OCI-LY3 (cell line): ENCODE results near the gene CYTH1.

Experiments used
- H2AFZ ChIP-seq: fragments of 200-600, 300-600 bp; shearing (Covaris generic); 2 replicates; pipeline ENCODE4 v1.6.0; 2014; ENCODE audit warnings: antibody characterized with exemption, low read depth, low read length
- H3K27ac ChIP-seq: fragments of 200-600, 300-600 bp; sonication (generic); 2 replicates; pipeline ENCODE4 v1.5.1; 2014; ENCODE audit warnings: mild to moderate bottlenecking, low read length, moderate library complexity, mixed read lengths
- H3K27me3 ChIP-seq: fragments of 200-600, 300-600 bp; sonication (generic); 2 replicates; pipeline ENCODE4 v1.6.1; 2014; ENCODE audit warnings: low read depth, low read length, mixed read lengths
- H3K36me3 ChIP-seq: fragments of 200-600, 300-600 bp; sonication (generic); replicated peaks from 2 replicates; pipeline ENCODE3; 2014; ENCODE audit warnings: low read depth, low read length, mixed read lengths
- H3K4me1 ChIP-seq: fragments of 300-600, 200-600 bp; sonication (generic); 2 replicates; pipeline ENCODE4 v1.6.1; 2014; ENCODE audit warnings: low read length, mixed read lengths
- H3K4me2 ChIP-seq: fragments of 200-600, 300-600 bp; sonication (generic); 2 replicates; pipeline ENCODE4 v1.6.1; 2014; ENCODE audit warnings: low read length, mixed read lengths
- H3K4me3 ChIP-seq: fragments of 300-600, 200-600 bp; sonication (generic); 2 replicates; pipeline ENCODE4 v1.5.1; 2014; ENCODE audit warnings: antibody characterized with exemption, mild to moderate bottlenecking, low read length, moderate library complexity
- H3K79me2 ChIP-seq: fragments of 300-600, 200-600 bp; shearing (Covaris generic); 2 replicates; pipeline ENCODE4 v1.6.1; 2014; ENCODE audit warnings: mild to moderate bottlenecking, low read length, mixed read lengths
- H3K9ac ChIP-seq: fragments of 300-600, 200-600 bp; shearing (Covaris generic); 2 replicates; pipeline ENCODE4 v1.6.0; 2014; ENCODE audit warnings: mild to moderate bottlenecking, low read length, moderate library complexity
- H3K9me3 ChIP-seq: fragments of 200-600, 300-600 bp; shearing (Covaris generic); 2 replicates; pipeline ENCODE4 v1.6.1; 2014; ENCODE audit warnings: low read length, mixed read lengths; ENCODE audit not compliant: insufficient read depth
- H4K20me1 ChIP-seq: fragments of 200-600, 300-600 bp; sonication (generic); 2 replicates; pipeline ENCODE4 v1.6.1; 2016; ENCODE audit warnings: low read length, mixed read lengths; ENCODE audit not compliant: insufficient read depth
- CTCF ChIP-seq: fragments of 200-600, 300-600 bp; sonication (generic); IDR thresholded peaks from 2 replicates; pipeline ENCODE4 v1.5.1; 2014; ENCODE audit warnings: antibody characterized with exemption, low read length, low read depth
- EZH2phosphoT487 ChIP-seq: fragments of 200-600 bp; shearing (Covaris generic); IDR thresholded peaks from 2 replicates; pipeline ENCODE4 v1.6.1; 2018; ENCODE audit warnings: antibody characterized with exemption, mixed run types, low read depth

The CYTH1 gene

DNA sequence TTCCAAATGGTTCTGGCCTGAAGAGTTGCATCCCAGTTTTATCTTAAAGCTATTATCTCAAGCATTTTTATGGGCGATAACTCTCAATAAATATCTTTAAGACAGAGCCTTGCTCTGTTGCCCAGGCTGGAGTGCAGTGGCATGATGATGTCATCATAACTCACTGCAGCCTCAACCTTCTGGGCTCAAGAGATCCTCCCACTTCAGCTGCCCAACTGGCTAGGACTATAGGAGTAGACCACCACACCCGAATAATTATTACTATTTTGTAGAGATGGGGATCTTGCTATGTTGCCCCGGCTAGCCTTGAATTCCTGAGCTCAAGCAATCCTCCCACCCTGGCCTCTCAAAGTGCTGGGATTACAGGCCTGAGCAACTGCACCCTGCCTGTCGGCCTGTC lies 26.1 kb upstream of the CYTH1 start:
- H3K27me3 ChIP-seq, result no peaks in the 10 kb centered on the region
- no peak overlapping the region for H3K4me3 ChIP-seq
- H3K4me1 ChIP-seq, result no peaks in the 10 kb centered on the region
- H3K79me2 ChIP-seq, result peaks cover 13% of the 10 kb centered on the region; the same call in 1 of the 2 replicates
- no peak overlapping the region for H3K9ac ChIP-seq
- H3K27ac ChIP-seq, result no peak overlapping the region
- H3K4me2 ChIP-seq, result no peak overlapping the region
- H3K9me3 ChIP-seq, result no peaks in the 10 kb centered on the region
- TF ChIP-seq CTCF (no peak), EZH2phosphoT487 (no peak)
- H2AFZ ChIP-seq, result no peak overlapping the region
- H4K20me1 ChIP-seq, result no peaks in the 10 kb centered on the region
- peaks cover 67% of the 10 kb centered on the region for H3K36me3 ChIP-seq

GRCh38 chr17:78806451-78806850 lies 24.4 kb upstream of the CYTH1 start:
- Histone ChIP-seq H3K79me2 (peaks cover 16% of the 10 kb centered on the region; the same call in 1 of the 2 replicates), H2AFZ (no peak overlapping the region), H4K20me1 (no peaks in the 10 kb centered on the region; the same call in 1 of the 2 replicates), H3K4me2 (no peak overlapping the region), H3K9ac (no peak overlapping the region), H3K9me3 (no peaks in the 10 kb centered on the region), H3K4me3 (no peak overlapping the region), H3K4me1 (no peaks in the 10 kb centered on the region), H3K27ac (no peak overlapping the region), H3K27me3 (no peaks in the 10 kb centered on the region), H3K36me3 (peaks cover 72% of the 10 kb centered on the region)
- TF ChIP-seq EZH2phosphoT487, result no peak
- no peak for TF ChIP-seq CTCF

- TF ChIP-seq EZH2phosphoT487 (no peak), CTCF (no peak)
- H4K20me1 ChIP-seq, result no peaks in the 10 kb centered on the region; the same call in 1 of the 2 replicates
- peaks cover 17% of the 10 kb centered on the region; the same call in 1 of the 2 replicates for H3K79me2 ChIP-seq
- H2AFZ ChIP-seq, result no peak overlapping the region
- H3K4me2 ChIP-seq, result no peak overlapping the region
- H3K9ac ChIP-seq, result no peak overlapping the region
- peaks cover 70% of the 10 kb centered on the region for H3K36me3 ChIP-seq
- no peaks in the 10 kb centered on the region for H3K9me3 ChIP-seq
- H3K27ac ChIP-seq, result no peak overlapping the region
- no peaks in the 10 kb centered on the region for H3K27me3 ChIP-seq
- H3K4me1 ChIP-seq, result no peaks in the 10 kb centered on the region
- no peak overlapping the region for H3K4me3 ChIP-seq
Observed at GRCh38 chr17:78805301-78805700, 23.2 kb upstream of the CYTH1 start.

DNA sequence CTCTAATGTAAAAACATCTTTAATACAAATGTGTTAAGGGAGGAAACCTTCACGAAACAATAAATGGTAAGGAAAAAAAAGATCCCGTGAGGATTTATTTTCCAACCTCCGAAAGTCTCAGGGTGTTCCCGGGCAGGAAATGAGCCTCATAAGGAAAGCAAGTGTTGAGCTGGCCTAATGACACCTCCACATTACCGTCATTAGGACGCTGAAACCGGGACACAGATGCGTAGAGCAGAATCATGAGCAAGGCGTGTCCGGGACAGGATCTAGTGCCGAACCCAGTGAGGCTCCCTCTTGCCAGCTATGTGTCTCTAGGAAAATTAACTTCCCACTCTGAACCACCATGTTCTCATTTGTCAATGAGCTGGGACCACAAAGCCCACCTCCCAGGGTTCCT lies 22.7 kb upstream of the CYTH1 start:
- Histone ChIP-seq H3K27me3 (no peaks in the 10 kb centered on the region), H3K4me2 (no peak overlapping the region), H3K27ac (no peak overlapping the region), H2AFZ (no peak overlapping the region), H3K9ac (no peak overlapping the region), H3K9me3 (no peaks in the 10 kb centered on the region), H3K79me2 (peaks cover 17% of the 10 kb centered on the region; the same call in 1 of the 2 replicates), H3K4me1 (no peaks in the 10 kb centered on the region), H3K4me3 (no peak overlapping the region), H3K36me3 (peaks cover 66% of the 10 kb centered on the region), H4K20me1 (no peaks in the 10 kb centered on the region; the same call in 1 of the 2 replicates)
- no peak for TF ChIP-seq EZH2phosphoT487
- no peak for TF ChIP-seq CTCF
